Measurements from ENCODE around the gene CHRNB1. TPM values are rescaled to one million over a fixed set of nuclear protein-coding genes. Genes with fewer than 3 reads are reported as not detected.
A peak's percentile ranks its signal among the peaks of the same experiment; 100 is the strongest.

Gene CHRNB1
- total RNA-seq, 2 experiments from 2014 or later = 1.6 to 2.2 TPM

GRCh38 chr17:7409716-7410115 is 35.1 kb upstream of the CHRNB1 start:
- Mint-ChIP-seq H3K27ac (no peak overlapping the region), H3K27me3 (no peaks in the 10 kb centered on the region), H3K4me1 (ENCODE audit: low read depth) (peaks cover 9% of the 10 kb centered on the region), H3K36me3 (ENCODE audit: low read depth) (no peaks in the 10 kb centered on the region), H3K4me3 (no peak overlapping the region), H3K9me3 (no peaks in the 10 kb centered on the region)
- DNase-seq (no peak), ATAC-seq (ENCODE audit: poor library complexity) (no peak)
- H3K27ac ChIP-seq (ENCODE audit: low read depth in 1 of 2, low read length in 2 of 2) = no peak overlapping the region
- intact Hi-C loops (cut with DNase I, micrococcal nuclease) = loop anchor here in 1 of 2 experiments (10.0 kb wide), 1 partner anchor 55 kb away; the partner anchor contains the start of genes KCTD11 and TMEM95
- ChIA-PET POLR2A (no interaction called here), CTCF (no interaction called here)
- peaks cover 27% of the 10 kb centered on the region for H3K4me1 ChIP-seq (ENCODE audit: insufficient read depth, low read length)
- TF ChIP-seq CTCF (IDR thresholded peaks at IDR 0.05) = no peak
- H3K27me3 ChIP-seq (ENCODE audit: control insufficient read depth in 1 of 2, insufficient read depth in 2 of 2, low read length in 2 of 2) = peaks cover 0 to 5% of the 10 kb centered on the region in 2 experiments
- H3K4me3 ChIP-seq (ENCODE audit: low read length) = no peak overlapping the region
- H3K9me3 ChIP-seq (ENCODE audit: control insufficient read depth in 1 of 2, insufficient read depth in 1 of 2, low read length in 2 of 2) = no peaks in the 10 kb centered on the region
- no peaks in the 10 kb centered on the region for H3K36me3 ChIP-seq (ENCODE audit: insufficient read depth, low read length)

- ChIA-PET CTCF (no interaction called here), POLR2A (no interaction called here)
- intact Hi-C loops (cut with DNase I, micrococcal nuclease) = no loop called here
- peaks cover 17% of the 10 kb centered on the region for H3K4me1 ChIP-seq (ENCODE audit: insufficient read depth, low read length)
- Mint-ChIP-seq H3K4me1 (ENCODE audit: low read depth) (peaks cover 7% of the 10 kb centered on the region), H3K27ac (no peak overlapping the region), H3K27me3 (no peaks in the 10 kb centered on the region), H3K4me3 (no peak overlapping the region), H3K36me3 (ENCODE audit: low read depth) (no peaks in the 10 kb centered on the region), H3K9me3 (no peaks in the 10 kb centered on the region)
- no peaks in the 10 kb centered on the region for H3K9me3 ChIP-seq (ENCODE audit: control insufficient read depth in 1 of 2, insufficient read depth in 1 of 2, low read length in 2 of 2)
- H3K4me3 ChIP-seq (ENCODE audit: low read length) = no peak overlapping the region
- peaks cover 0 to under 1% of the 10 kb centered on the region in 2 experiments for H3K27me3 ChIP-seq (ENCODE audit: control insufficient read depth in 1 of 2, insufficient read depth in 2 of 2, low read length in 2 of 2)
- ATAC-seq (ENCODE audit: poor library complexity) = no peak
- no peak for TF ChIP-seq CTCF (IDR thresholded peaks at IDR 0.05)
- no peaks in the 10 kb centered on the region for H3K36me3 ChIP-seq (ENCODE audit: insufficient read depth, low read length)
- DNase-seq = peak in 1 of 14 experiments; percentile 7
- H3K27ac ChIP-seq (ENCODE audit: low read depth in 1 of 2, low read length in 2 of 2) = no peak overlapping the region
Measured at GRCh38 chr17:7410634-7411426, 34.0 kb upstream of the CHRNB1 start.

GRCh38 chr17:7411427-7411750 is 33.5 kb upstream of the CHRNB1 start:
- H3K27ac ChIP-seq (ENCODE audit: low read depth in 1 of 2, low read length in 2 of 2) = no peak overlapping the region
- intact Hi-C loops (cut with DNase I, micrococcal nuclease) = no loop called here
- H3K4me3 Mint-ChIP-seq = no peak overlapping the region
- H3K27me3 ChIP-seq (ENCODE audit: control insufficient read depth in 1 of 2, insufficient read depth in 2 of 2, low read length in 2 of 2) = no peaks in the 10 kb centered on the region
- ATAC-seq (ENCODE audit: poor library complexity) (no peak), DNase-seq (no peak)
- H3K9me3 Mint-ChIP-seq = no peaks in the 10 kb centered on the region
- no peak for TF ChIP-seq CTCF (IDR thresholded peaks at IDR 0.05)
- H3K36me3 ChIP-seq (ENCODE audit: insufficient read depth, low read length) = no peaks in the 10 kb centered on the region
- ChIA-PET POLR2A (no interaction called here), CTCF (no interaction called here)
- no peaks in the 10 kb centered on the region for H3K9me3 ChIP-seq (ENCODE audit: control insufficient read depth in 1 of 2, insufficient read depth in 1 of 2, low read length in 2 of 2)
- H3K27me3 Mint-ChIP-seq = no peaks in the 10 kb centered on the region
- peaks cover 4% of the 10 kb centered on the region for H3K4me1 Mint-ChIP-seq (ENCODE audit: low read depth)
- H3K36me3 Mint-ChIP-seq (ENCODE audit: low read depth) = no peaks in the 10 kb centered on the region
- H3K4me1 ChIP-seq (ENCODE audit: insufficient read depth, low read length) = peaks cover 12% of the 10 kb centered on the region
- no peak overlapping the region for H3K4me3 ChIP-seq (ENCODE audit: low read length)
- H3K27ac Mint-ChIP-seq = no peak overlapping the region
